ENCODE results near the gene FBXL12.

DNA sequence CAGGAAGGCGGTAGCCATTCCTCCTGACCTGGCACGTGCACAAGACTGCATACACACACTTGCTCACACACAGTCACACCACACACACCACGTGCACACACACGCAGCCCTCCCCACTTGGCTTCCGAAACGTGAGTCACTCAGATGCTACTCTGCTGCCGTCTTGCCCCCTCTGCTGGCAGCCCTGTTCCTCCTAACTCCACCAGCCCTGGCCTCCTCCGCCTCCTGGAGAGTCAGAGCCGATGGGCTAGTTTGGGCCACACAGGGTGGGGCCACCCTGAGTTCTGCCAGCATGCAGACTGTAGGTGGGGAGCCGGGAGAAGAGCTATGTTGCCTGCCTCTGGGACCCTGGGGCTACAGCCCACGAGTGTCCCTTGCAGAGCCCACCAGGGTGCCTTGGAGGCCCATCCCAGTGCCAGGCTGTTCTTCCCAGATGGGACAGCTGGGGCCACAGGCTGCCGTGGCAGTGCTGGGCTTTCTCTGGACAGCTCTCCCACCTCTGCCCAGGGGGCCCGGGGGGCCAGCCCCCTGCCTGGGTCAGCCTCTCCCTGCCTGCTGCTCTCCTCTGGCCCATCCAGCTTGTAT lies 28.3 kb upstream of the FBXL12 start:
- TF ChIP-seq, protein P1, sequence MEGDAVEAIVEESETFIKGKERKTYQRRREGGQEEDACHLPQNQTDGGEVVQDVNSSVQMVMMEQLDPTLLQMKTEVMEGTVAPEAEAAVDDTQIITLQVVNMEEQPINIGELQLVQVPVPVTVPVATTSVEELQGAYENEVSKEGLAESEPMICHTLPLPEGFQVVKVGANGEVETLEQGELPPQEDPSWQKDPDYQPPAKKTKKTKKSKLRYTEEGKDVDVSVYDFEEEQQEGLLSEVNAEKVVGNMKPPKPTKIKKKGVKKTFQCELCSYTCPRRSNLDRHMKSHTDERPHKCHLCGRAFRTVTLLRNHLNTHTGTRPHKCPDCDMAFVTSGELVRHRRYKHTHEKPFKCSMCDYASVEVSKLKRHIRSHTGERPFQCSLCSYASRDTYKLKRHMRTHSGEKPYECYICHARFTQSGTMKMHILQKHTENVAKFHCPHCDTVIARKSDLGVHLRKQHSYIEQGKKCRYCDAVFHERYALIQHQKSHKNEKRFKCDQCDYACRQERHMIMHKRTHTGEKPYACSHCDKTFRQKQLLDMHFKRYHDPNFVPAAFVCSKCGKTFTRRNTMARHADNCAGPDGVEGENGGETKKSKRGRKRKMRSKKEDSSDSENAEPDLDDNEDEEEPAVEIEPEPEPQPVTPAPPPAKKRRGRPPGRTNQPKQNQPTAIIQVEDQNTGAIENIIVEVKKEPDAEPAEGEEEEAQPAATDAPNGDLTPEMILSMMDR (IDR thresholded peaks at IDR 0.05; ENCODE audit: low read length) = peak; percentile 53
- TF ChIP-seq EZH2 (IDR thresholded peaks at IDR 0.05; ENCODE audit: borderline replicate concordance, low read length) = no peak

Data from OCI-LY1 (cell line).